Osteocyte (in vitro differentiated cells): Measurements from ENCODE around the gene ALPI. TPM values are rescaled to one million over a fixed set of nuclear protein-coding genes. Genes with fewer than 3 reads are reported as not detected.

Source experiments
- DNase-seq: peaks from one replicate; pipeline ENCODE4 v3.0.0; 2021; ENCODE audit warnings: mixed read lengths; ENCODE audit not compliant: unreplicated experiment; ENCODE audit errors: extremely low spot score
- H3K27ac Mint-ChIP-seq: one replicate; pipeline ENCODE4 v1.8.0; 2021; ENCODE audit warnings: mild to moderate bottlenecking, mixed read lengths; ENCODE audit not compliant: unreplicated experiment
- H3K27me3 Mint-ChIP-seq: one replicate; pipeline ENCODE4 v1.8.0; 2021; ENCODE audit warnings: mixed read lengths; ENCODE audit not compliant: unreplicated experiment
- H3K36me3 Mint-ChIP-seq: one replicate; pipeline ENCODE4 v1.8.0; 2021; ENCODE audit warnings: mixed read lengths; ENCODE audit not compliant: unreplicated experiment
- H3K4me1 Mint-ChIP-seq: one replicate; pipeline ENCODE4 v1.8.0; 2021; ENCODE audit warnings: mixed read lengths; ENCODE audit not compliant: unreplicated experiment
- H3K4me3 Mint-ChIP-seq: one replicate; pipeline ENCODE4 v1.8.0; 2021; ENCODE audit warnings: mild to moderate bottlenecking, moderate library complexity, mixed read lengths; ENCODE audit not compliant: unreplicated experiment
- H3K9me3 Mint-ChIP-seq: one replicate; pipeline ENCODE4 v1.8.0; 2021; ENCODE audit warnings: mixed read lengths; ENCODE audit not compliant: unreplicated experiment
- CTCF ChIP-seq: fragments of 200-600 bp; sonication (generic); IDR thresholded peaks from 2 replicates; pipeline ENCODE4 v1.5.0; 2021; ENCODE audit warnings: antibody characterized with exemption, mild to moderate bottlenecking, moderate library complexity
- total RNA-seq: library from RNA; stranded (reverse); gene quantifications from 2 replicates; pipeline ENCODE4 v1.2.1, GENCODE V29; 2021

ALPI gene
- total RNA-seq, 1 donor from 2014 or later: not detected

GRCh38 chr2:232488097-232488711 lies 32.3 kb downstream of the ALPI start:
- Mint-ChIP-seq H3K27ac (no peak overlapping the region), H3K36me3 (no peaks in the 10 kb centered on the region), H3K4me1 (peaks cover 9% of the 10 kb centered on the region), H3K27me3 (peaks cover 30% of the 10 kb centered on the region), H3K9me3 (no peaks in the 10 kb centered on the region), H3K4me3 (peak overlapping the region; percentile 40)
- no peak for DNase-seq
- no peak for TF ChIP-seq CTCF

- H3K27ac Mint-ChIP-seq: no peak overlapping the region
- no peak for TF ChIP-seq CTCF
- peaks cover 9% of the 10 kb centered on the region for H3K4me1 Mint-ChIP-seq
- DNase-seq: no peak
- H3K4me3 Mint-ChIP-seq: peak overlapping the region; percentile 54
- H3K27me3 Mint-ChIP-seq: peaks cover 29% of the 10 kb centered on the region
- no peaks in the 10 kb centered on the region for H3K36me3 Mint-ChIP-seq
- no peaks in the 10 kb centered on the region for H3K9me3 Mint-ChIP-seq
These were observed 32.9 kb downstream of the ALPI start for GRCh38 chr2:232488721-232489300.

DNA sequence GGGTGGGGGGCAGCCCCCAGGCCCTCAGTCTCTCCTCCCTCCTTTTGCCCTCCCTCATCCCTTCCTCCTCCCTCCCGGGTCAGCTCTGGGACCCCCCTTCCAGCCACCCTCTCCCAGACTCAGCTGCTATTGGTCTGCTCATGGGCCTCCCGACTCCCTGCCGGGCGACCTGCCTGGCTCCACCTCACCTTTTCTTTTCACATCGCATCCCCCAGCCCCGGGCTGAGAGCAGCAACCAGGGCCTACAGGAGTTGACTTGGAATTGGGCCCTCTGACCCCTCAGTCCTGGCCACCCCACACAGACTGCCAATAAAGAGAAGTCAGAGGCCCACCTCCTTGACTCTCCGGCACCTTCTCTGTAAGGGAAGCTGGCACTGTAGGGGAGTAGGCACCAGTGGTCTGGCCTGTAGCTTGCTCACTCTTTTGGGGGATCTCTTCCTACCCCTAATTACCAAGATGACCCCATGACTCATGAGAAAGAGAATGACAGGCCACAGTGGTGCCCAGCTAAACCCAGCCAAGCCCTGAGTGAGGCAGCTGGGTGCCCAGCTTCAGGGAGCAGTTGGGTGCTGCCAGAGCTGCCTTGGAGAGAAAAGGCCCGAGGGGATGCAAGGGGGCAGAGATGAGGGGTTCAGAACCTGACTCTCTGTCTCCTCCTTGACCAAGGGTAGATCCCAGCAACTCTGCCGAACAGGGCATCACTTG lies 33.7 kb downstream of the ALPI start:
- Mint-ChIP-seq H3K36me3 (no peaks in the 10 kb centered on the region), H3K9me3 (no peaks in the 10 kb centered on the region), H3K4me1 (peaks cover 9% of the 10 kb centered on the region), H3K27ac (no peak overlapping the region), H3K27me3 (peaks cover 21% of the 10 kb centered on the region), H3K4me3 (no peak overlapping the region)
- TF ChIP-seq CTCF: no peak
- DNase-seq: no peak

DNA sequence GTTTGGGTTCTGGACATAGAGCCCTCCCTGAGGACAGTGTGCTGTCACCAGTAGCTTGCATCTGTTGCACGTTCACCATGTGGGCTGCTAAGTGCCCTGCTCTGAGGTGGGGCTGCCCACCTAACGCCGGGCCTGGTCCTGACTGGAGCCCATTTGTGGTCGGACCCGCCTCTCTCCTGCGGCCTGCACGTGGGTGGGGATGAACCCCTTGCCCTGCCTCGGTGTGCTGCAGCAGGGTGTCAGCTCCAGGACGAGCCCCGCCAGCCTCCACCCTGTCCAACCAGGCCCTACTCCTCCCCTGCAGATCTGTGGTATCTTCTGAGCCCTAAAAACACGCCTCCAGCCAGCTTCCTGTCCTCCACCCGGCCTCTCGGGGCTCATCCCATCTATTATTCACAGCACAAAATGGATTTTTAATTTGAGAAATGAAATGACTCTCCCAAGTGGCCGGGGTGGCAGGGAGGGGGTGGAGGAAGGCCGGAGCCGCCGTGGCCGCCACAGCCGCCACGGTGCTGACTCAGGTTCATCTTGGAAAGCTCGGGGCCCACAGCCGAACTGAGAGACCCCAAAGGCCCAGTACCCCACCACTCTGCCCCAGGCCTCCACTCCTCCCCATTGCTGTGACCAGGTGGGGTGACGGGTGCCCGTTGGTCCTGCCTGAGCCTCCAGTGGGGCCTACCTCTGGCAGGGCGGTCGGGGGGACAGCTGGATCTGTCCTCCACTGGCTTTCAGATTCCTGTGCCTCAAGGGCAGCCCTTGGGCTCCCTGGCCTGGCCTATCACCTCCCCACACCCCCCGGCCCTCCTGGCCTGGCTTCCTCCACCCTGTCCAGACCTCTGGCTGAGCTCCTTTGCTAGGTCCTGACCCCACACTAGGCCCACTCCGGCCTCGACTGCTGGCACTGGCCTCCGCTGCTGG lies 34.5 kb downstream of the ALPI start:
- Mint-ChIP-seq H3K9me3 (no peaks in the 10 kb centered on the region), H3K27ac (no peak overlapping the region), H3K4me1 (peaks cover 6% of the 10 kb centered on the region), H3K36me3 (no peaks in the 10 kb centered on the region), H3K27me3 (peaks cover 13% of the 10 kb centered on the region), H3K4me3 (no peak overlapping the region)
- no peak for DNase-seq
- no peak for TF ChIP-seq CTCF
